Neural cell (in vitro differentiated cells): ENCODE measurements around the gene SAPCD1.

ENCODE experiments used
- CTCF ChIP-seq: fragments of 450-650 bp; IDR thresholded peaks from 2 replicates; pipeline ENCODE4 v1.5.1; 2014; ENCODE audit warnings: antibody characterized with exemption, mild to moderate bottlenecking, moderate library complexity; ENCODE audit not compliant: poor library complexity, severe bottlenecking
- MXI1 ChIP-seq: fragments of 450-650 bp; conservative IDR thresholded peaks from 2 replicates; pipeline ENCODE4 v1.6.1; 2014; ENCODE audit warnings: antibody characterized with exemption, mild to moderate bottlenecking; ENCODE audit not compliant: poor library complexity, severe bottlenecking
- RAD21 ChIP-seq: fragments of 450-650 bp; conservative IDR thresholded peaks from 2 replicates; pipeline ENCODE4 v1.6.1; 2014; ENCODE audit warnings: antibody characterized with exemption, mild to moderate bottlenecking, moderate library complexity
- REST ChIP-seq: IDR thresholded peaks from 2 replicates; pipeline ENCODE4 v1.6.1; 2012; ENCODE audit warnings: borderline replicate concordance

- TF ChIP-seq RAD21 (no peak), REST (no peak), CTCF (no peak), MXI1 (no peak)
Observed at GRCh38 chr6:31742894-31743293, 19.6 kb upstream of the SAPCD1 start.
